Tibial artery (tissue), 4 donors: ENCODE measurements around the gene ROR1.

ENCODE experiments used
- DNase-seq, 2 donors: peaks; one replicate each; pipeline ENCODE4 v3.0.0-alpha.2; 2019
- H3K27ac ChIP-seq, 2 donors: fragments of 200-600 bp; sonication (generic) in 1 of 2; 1 replicate in 1 of 2; 2 replicates in 1 of 2; pipeline ENCODE4 v1.5.1; 2018 to 2019; ENCODE audit warnings: mild to moderate bottlenecking in 1 of 2
- H3K27me3 ChIP-seq, 2 donors: fragments of 200-600 bp; sonication (generic) in 1 of 2; one replicate each; pipeline versions ENCODE4 v1.5.1 to v1.6.0; 2016 to 2019
- H3K36me3 ChIP-seq, 3 donors: fragments of 200-600 bp; sonication (generic) in 2 of 3; one replicate each; pipeline ENCODE4 v1.5.1; 2016 to 2019; ENCODE audit warnings: mild to moderate bottlenecking in 2 of 3
- H3K4me1 ChIP-seq, 4 donors: fragments of 200-600 bp; sonication (generic) in 2 of 4; 1 replicate in 3 of 4; 2 replicates in 1 of 4; pipeline ENCODE4 v1.5.1; 2016 to 2019
- H3K4me3 ChIP-seq, 2 donors: fragments of 200-600 bp; sonication (generic) in 1 of 2; 1 replicate in 1 of 2; 2 replicates in 1 of 2; pipeline ENCODE4 v1.5.1; 2018 to 2019; ENCODE audit warnings: mild to moderate bottlenecking in 2 of 2
- H3K9me3 ChIP-seq, 3 donors: fragments of 200-600 bp; sonication (generic) in 1 of 3; one replicate each; pipeline ENCODE4 v1.5.1; 2016 to 2019
- CTCF ChIP-seq, 2 experiments: fragments of 200-600 bp in 1 of 2; fragments of 450-650 bp in 1 of 2; IDR thresholded peaks; one replicate each; pipeline ENCODE4 v1.5.1; 2017 to 2019; ENCODE audit warnings: antibody characterized with exemption in 2 of 2, mild to moderate bottlenecking in 1 of 2, moderate library complexity in 1 of 2
- intact Hi-C: fragments of 100-400 bp; cut with DNase I; formaldehyde crosslinking; loops from one replicate; pipeline ENCODE4 v1.15.0; 2023; ENCODE audit warnings: low total_unique reads

ROR1 gene

GRCh38 chr1:64043976-64044375, 270.2 kb downstream of the ROR1 start:
- H3K36me3 ChIP-seq, result no peaks in the 10 kb centered on the region
- H3K4me3 ChIP-seq, result no peak overlapping the region
- no peaks in the 10 kb centered on the region for H3K9me3 ChIP-seq
- H3K4me1 ChIP-seq, result peaks cover 0 to 69% (median 32%) of the 10 kb centered on the region in 4 donors
- H3K27me3 ChIP-seq, result no peaks in the 10 kb centered on the region
- DNase-seq, result peak; percentile 46 to 80
- intact Hi-C loops, result no loop called here
- TF ChIP-seq CTCF (IDR thresholded peaks at IDR 0.05), result no peak
- H3K27ac ChIP-seq, result peak overlapping the region; percentile 76 to 83

- Histone ChIP-seq H3K27me3 (no peaks in the 10 kb centered on the region), H3K27ac (peak overlapping the region; percentile 30 to 83), H3K4me3 (no peak overlapping the region), H3K4me1 (peaks cover 0 to 54% (median 21%) of the 10 kb centered on the region in 4 donors), H3K36me3 (no peaks in the 10 kb centered on the region), H3K9me3 (no peaks in the 10 kb centered on the region)
- intact Hi-C loops, result no loop called here
- no peak for DNase-seq
- no peak for TF ChIP-seq CTCF (IDR thresholded peaks at IDR 0.05)
These were observed 272.4 kb downstream of the ROR1 start for GRCh38 chr1:64046243-64046642.

DNA sequence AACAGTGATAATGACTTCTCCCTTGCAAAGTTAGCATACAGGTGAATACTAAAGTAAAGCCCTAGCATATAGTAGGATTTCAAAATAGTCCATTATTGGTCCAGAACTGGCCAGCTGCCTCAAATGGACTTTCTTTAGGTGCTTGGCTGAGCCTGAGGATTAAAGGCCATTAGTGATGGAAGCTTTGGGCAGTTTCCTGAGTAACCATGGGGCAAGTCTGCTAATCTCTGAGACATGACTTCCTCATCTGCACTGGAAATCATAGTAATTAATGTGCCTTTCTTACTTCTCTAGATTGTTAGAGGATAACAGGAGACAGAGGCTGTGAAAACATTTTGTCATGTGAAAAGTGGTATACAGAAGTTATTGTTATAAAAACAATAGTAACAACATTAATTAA, 273.1 kb downstream of the ROR1 start:
- Histone ChIP-seq H3K9me3 (no peaks in the 10 kb centered on the region), H3K4me3 (no peak overlapping the region), H3K36me3 (no peaks in the 10 kb centered on the region), H3K4me1 (peaks cover 0 to 51% (median 20%) of the 10 kb centered on the region in 4 donors), H3K27ac (peak overlapping the region; percentile 30 to 83), H3K27me3 (no peaks in the 10 kb centered on the region)
- intact Hi-C loops, result no loop called here
- TF ChIP-seq CTCF (IDR thresholded peaks at IDR 0.05), result no peak
- DNase-seq, result no peak

DNA sequence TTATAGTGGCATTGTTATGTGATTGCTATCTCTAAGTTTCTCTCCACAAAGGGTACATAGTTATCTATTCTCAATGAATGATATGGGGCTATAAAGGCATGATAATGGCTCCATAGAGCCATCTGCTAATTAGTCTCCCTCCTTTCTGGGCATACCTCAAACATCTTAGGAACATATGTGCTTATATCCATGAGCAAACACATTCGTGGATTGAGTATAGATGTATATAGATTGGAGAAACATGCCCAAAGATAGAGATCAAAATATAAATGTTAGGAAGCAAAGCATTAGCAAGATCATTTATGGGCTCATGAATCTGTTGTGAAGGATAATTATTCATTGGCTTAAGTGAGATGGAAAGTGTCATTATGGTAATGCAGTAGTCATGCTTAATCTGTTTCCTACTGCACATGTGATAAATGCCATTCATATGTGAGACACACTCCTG, 273.8 kb downstream of the ROR1 start:
- no peak for TF ChIP-seq CTCF (IDR thresholded peaks at IDR 0.05)
- no peaks in the 10 kb centered on the region for H3K27me3 ChIP-seq
- no peaks in the 10 kb centered on the region for H3K36me3 ChIP-seq
- no peak for DNase-seq
- H3K27ac ChIP-seq, result peak overlapping the region; percentile 30 to 83
- H3K9me3 ChIP-seq, result no peaks in the 10 kb centered on the region
- intact Hi-C loops, result no loop called here
- H3K4me3 ChIP-seq, result no peak overlapping the region
- H3K4me1 ChIP-seq, result peaks cover 0 to 49% (median 16%) of the 10 kb centered on the region in 4 donors

- H3K36me3 ChIP-seq, result no peaks in the 10 kb centered on the region
- no peak overlapping the region for H3K4me3 ChIP-seq
- DNase-seq, result no peak
- peaks cover 0 to 38% (median 2%) of the 10 kb centered on the region in 4 donors for H3K4me1 ChIP-seq
- TF ChIP-seq CTCF (IDR thresholded peaks at IDR 0.05), result no peak
- H3K27ac ChIP-seq, result no peak overlapping the region
- no peaks in the 10 kb centered on the region for H3K27me3 ChIP-seq
- no peaks in the 10 kb centered on the region for H3K9me3 ChIP-seq
- intact Hi-C loops, result loop anchor here (10.0 kb wide), 1 partner anchor 75 kb away; no protein-coding TSS in a partner anchor
These were observed 276.2 kb downstream of the ROR1 start for GRCh38 chr1:64049900-64050540.
